GM21526 (cell line): ENCODE data around the gene ATP9A.
"Not testable (repeated sequence)": the region's sequence is repeated elsewhere in the genome, so short reads cannot be mapped to it uniquely, and the experiment has no call there.

ENCODE experiments used
- ATAC-seq: cut with Tn5 transposase; IDR thresholded peaks from one replicate; pipeline ENCODE4 v1.9.1; 2021; ENCODE audit warnings: moderate library complexity; ENCODE audit not compliant: unreplicated experiment, low FRiP score

ATP9A gene

GRCh38 chr20:51767867-51768758 is at the start of gene ATP9A:
ATP9A (minus strand) TSS chr20:51768390; CDS start chr20:51768369, 21 bp downstream.
- no peak for ATAC-seq

GRCh38 chr20:51816856-51817255 is 48.7 kb upstream of the ATP9A start:
- ATAC-seq, result not testable (repeated sequence)

- ATAC-seq, result no peak
These were observed 47.3 kb upstream of the ATP9A start for GRCh38 chr20:51815383-51816076.

GRCh38 chr20:51812861-51813260 is 44.7 kb upstream of the ATP9A start:
- no peak for ATAC-seq

- ATAC-seq, result no peak
These were observed 43.4 kb upstream of the ATP9A start for GRCh38 chr20:51811514-51812128.

- no peak for ATAC-seq
These were observed 42.8 kb upstream of the ATP9A start for GRCh38 chr20:51811042-51811355.

GRCh38 chr20:51810155-51811041 is 42.2 kb upstream of the ATP9A start:
- no peak for ATAC-seq

- ATAC-seq, result no peak
These were observed 39.6 kb upstream of the ATP9A start for GRCh38 chr20:51807720-51808250.

- ATAC-seq, result no peak
These were observed 36.6 kb upstream of the ATP9A start for GRCh38 chr20:51804754-51805153.

- no peak for ATAC-seq
These were observed 35.1 kb upstream of the ATP9A start for GRCh38 chr20:51803148-51803854.

GRCh38 chr20:51802170-51802751 is 34.1 kb upstream of the ATP9A start, which contains the start of gene SALL4:
SALL4 (minus strand) TSS chr20:51802521; CDS start chr20:51802408, 113 bp downstream.
- no peak for ATAC-seq

- ATAC-seq, result no peak
These were observed 33.6 kb upstream of the ATP9A start for GRCh38 chr20:51801823-51802123.

GRCh38 chr20:51801122-51801822 is 33.1 kb upstream of the ATP9A start:
- no peak for ATAC-seq

GRCh38 chr20:51800872-51801121 is 32.6 kb upstream of the ATP9A start:
- ATAC-seq, result no peak

GRCh38 chr20:51800060-51800871 is 32.1 kb upstream of the ATP9A start:
- ATAC-seq, result no peak

GRCh38 chr20:51799401-51799860 is 31.2 kb upstream of the ATP9A start:
- ATAC-seq, result no peak

- no peak for ATAC-seq
These were observed 29.3 kb upstream of the ATP9A start for GRCh38 chr20:51797357-51798025.

GRCh38 chr20:51796340-51796739 is 28.1 kb upstream of the ATP9A start:
- no peak for ATAC-seq
